ENCODE data around the gene CYFIP1.

DNA sequence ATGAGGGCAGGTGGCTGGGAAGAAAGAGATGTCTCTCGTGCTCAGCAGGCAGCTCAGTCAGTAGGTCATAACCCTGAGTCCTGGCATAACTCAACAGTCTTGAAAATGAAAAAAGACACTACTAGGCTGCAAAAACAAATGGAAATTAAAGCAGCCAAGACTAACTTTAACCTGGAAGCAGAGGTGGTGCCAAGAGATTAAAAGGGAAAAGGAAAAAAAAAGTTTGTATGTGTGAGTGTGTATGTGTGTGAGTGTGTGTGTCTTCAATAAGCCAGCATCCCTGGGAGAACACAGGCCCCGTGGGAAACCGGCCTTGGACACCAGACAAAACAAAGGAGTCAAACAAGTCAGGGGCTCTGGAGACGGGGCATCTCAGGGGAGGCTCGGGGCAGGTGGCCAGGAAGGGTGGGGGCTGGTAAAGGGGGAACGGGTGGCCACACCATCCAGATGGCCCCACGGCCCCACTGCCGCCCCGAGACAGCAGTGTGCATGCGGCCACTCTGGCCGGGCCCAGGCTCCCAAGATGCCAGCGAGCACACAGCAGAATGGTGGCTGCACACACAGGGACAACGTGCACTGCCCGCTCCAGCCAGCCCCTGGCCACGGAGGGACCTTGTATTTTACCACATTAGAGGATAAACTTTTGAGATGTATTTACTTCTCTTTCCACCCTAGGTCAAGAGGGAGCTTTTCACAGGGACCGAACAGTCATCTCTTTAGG lies 23.8 kb downstream of the CYFIP1 start:
- TF ChIP-seq, protein P1, sequence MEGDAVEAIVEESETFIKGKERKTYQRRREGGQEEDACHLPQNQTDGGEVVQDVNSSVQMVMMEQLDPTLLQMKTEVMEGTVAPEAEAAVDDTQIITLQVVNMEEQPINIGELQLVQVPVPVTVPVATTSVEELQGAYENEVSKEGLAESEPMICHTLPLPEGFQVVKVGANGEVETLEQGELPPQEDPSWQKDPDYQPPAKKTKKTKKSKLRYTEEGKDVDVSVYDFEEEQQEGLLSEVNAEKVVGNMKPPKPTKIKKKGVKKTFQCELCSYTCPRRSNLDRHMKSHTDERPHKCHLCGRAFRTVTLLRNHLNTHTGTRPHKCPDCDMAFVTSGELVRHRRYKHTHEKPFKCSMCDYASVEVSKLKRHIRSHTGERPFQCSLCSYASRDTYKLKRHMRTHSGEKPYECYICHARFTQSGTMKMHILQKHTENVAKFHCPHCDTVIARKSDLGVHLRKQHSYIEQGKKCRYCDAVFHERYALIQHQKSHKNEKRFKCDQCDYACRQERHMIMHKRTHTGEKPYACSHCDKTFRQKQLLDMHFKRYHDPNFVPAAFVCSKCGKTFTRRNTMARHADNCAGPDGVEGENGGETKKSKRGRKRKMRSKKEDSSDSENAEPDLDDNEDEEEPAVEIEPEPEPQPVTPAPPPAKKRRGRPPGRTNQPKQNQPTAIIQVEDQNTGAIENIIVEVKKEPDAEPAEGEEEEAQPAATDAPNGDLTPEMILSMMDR (conservative IDR thresholded peaks at IDR 0.05; ENCODE audit: low read depth, low read length): no peak
- TF ChIP-seq EZH2 (IDR thresholded peaks at IDR 0.05; ENCODE audit: low read length, unreplicated experiment): no peak

All from PC-3 (cell line).